Kidney (tissue), 14 donors: ENCODE data around the gene SORCS2. TPM values are rescaled to one million over a fixed set of nuclear protein-coding genes. Genes with fewer than 3 reads are reported as not detected.
A peak's percentile ranks its signal among the peaks of the same experiment; 100 is the strongest.

Experiments used
- DNase-seq, 5 donors: peaks; one replicate each; pipeline ENCODE4 v3.0.0-alpha.2; 2013 to 2020
- FAIRE-seq: peaks from 2 replicates; lab custom pipeline; 2012; peaks lifted over from hg19 to GRCh38; lab: Jason Lieb, UNC
- H3K27ac ChIP-seq, 2 donors: one replicate each; pipeline ENCODE4 v1.7.0; 2013; ENCODE audit warnings: low read depth in 2 of 2, low read length in 2 of 2, inconsistent platforms in 1 of 2
- H3K27me3 ChIP-seq: one replicate; pipeline ENCODE4 v1.7.1; 2013; ENCODE audit warnings: low read length, inconsistent platforms; ENCODE audit not compliant: control insufficient read depth, insufficient read depth
- H3K36me3 ChIP-seq, 3 donors: one replicate each; pipeline versions ENCODE4 v1.7.0 to v1.7.1; 2013; ENCODE audit warnings: low read length in 3 of 3, control low read depth in 1 of 3, inconsistent platforms in 1 of 3; ENCODE audit not compliant: insufficient read depth in 3 of 3, control insufficient read depth in 2 of 3
- H3K4me1 ChIP-seq, 3 donors: one replicate each; pipeline versions ENCODE4 v1.7.0 to v1.7.1; 2013; ENCODE audit warnings: low read length in 3 of 3, inconsistent platforms in 1 of 3, low read depth in 1 of 3; ENCODE audit not compliant: control insufficient read depth in 2 of 3, insufficient read depth in 2 of 3
- H3K4me3 ChIP-seq, 3 donors: one replicate each; pipeline versions ENCODE4 v1.7.0 to v1.8.1; 2013; ENCODE audit warnings: low read length in 3 of 3, control low read depth in 1 of 3, inconsistent platforms in 1 of 3
- H3K9ac ChIP-seq, 3 donors: one replicate each; pipeline versions ENCODE4 v1.7.0 to v1.7.1; 2013; ENCODE audit warnings: low read length in 3 of 3, control low read depth in 1 of 3, inconsistent platforms in 1 of 3
- H3K9me3 ChIP-seq, 3 donors: one replicate each; pipeline versions ENCODE4 v1.7.0 to v1.7.1; 2013; ENCODE audit warnings: low read length in 3 of 3, control low read depth in 1 of 3, inconsistent platforms in 1 of 3; ENCODE audit not compliant: control insufficient read depth in 2 of 3, insufficient read depth in 1 of 3
- CTCF ChIP-seq: IDR thresholded peaks from 3 replicates; pipeline ENCODE4 v1.5.1; 2012; ENCODE audit warnings: mild to moderate bottlenecking, moderate library complexity, borderline replicate concordance; ENCODE audit not compliant: insufficient read depth; ENCODE audit errors: extremely low read depth
- intact Hi-C: fragments of 100-400 bp; cut with DNase I; formaldehyde crosslinking; loops from one replicate; pipeline ENCODE4 v1.11.1; 2022
- polyA plus RNA-seq: library from polyadenylated mRNA; stranded (reverse); fragments of 350-450 nt; fragmentation: Illumina TruSeq; extraction: RNeasy Lipid Tissue Mini Kit (QIAGEN cat#74804); gene quantifications from one replicate; pipeline ENCODE4 v1.2.3, GENCODE V29; 2014; ENCODE audit warnings: low read depth, low replicate concordance; ENCODE audit not compliant: insufficient read depth
- total RNA-seq: library from RNA; stranded (reverse); fragmentation: NEBNext Ultra II Directional; extraction: Animal tissue kit (Norgen Biotek cat#: 25700); gene quantifications from one replicate; pipeline ENCODE4 v1.2.1, GENCODE V29; 2021
- donor health status: control.
- donor health status: control.
- donor health status: control.
- donor health status: control.
- donor health status: control.
- donor health status: DM: yes; HTN: yes; CAD: no.
- donor health status: Normal renal cell carcinoma (clear cell type).

The SORCS2 gene
- total and polyA plus RNA-seq, 2 donors from 2014 or later = 6.1 to 9.1 TPM

DNA sequence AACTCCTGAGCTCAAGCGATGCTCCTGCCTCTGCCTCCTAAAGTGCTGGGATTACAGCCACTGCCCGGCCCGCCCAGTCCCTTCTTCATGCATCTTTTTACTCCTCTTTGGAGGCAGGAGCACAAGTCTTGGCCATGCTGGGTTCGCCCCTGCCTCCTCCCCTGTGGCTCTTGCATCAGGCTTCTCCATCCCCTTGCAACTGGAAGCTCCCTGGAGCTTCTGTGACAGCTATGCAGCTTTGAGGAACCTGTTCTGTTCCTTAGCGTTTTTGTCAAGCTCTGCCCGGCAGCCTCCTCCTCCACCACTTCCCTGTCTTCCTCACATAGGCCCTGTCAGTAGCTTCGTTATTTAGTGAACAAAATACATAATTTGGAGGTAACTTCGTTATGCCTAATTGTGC lies 168.5 kb downstream of the SORCS2 start:
- FAIRE-seq (no peak), DNase-seq (peak in 1 of 5 donors; percentile 31)
- Histone ChIP-seq H3K4me1 (no peaks in the 10 kb centered on the region), H3K27ac (no peak overlapping the region), H3K4me3 (no peak overlapping the region), H3K36me3 (peaks cover 0 to 2% (median 0%) of the 10 kb centered on the region in 3 donors), H3K27me3 (no peaks in the 10 kb centered on the region), H3K9me3 (peaks cover 0 to 3% (median 0%) of the 10 kb centered on the region in 3 donors), H3K9ac (no peak overlapping the region)
- no peak for TF ChIP-seq CTCF
- intact Hi-C loops = no loop called here

GRCh38 chr4:7361280-7361895 lies 169.1 kb downstream of the SORCS2 start:
- Histone ChIP-seq H3K27me3 (no peaks in the 10 kb centered on the region), H3K4me3 (no peak overlapping the region), H3K27ac (no peak overlapping the region), H3K4me1 (no peaks in the 10 kb centered on the region), H3K36me3 (peaks cover 0 to 2% (median 0%) of the 10 kb centered on the region in 3 donors), H3K9ac (no peak overlapping the region), H3K9me3 (peaks cover 0 to 3% (median 0%) of the 10 kb centered on the region in 3 donors)
- intact Hi-C loops = no loop called here
- DNase-seq (peak in 2 of 5 donors; percentile 37 to 54), FAIRE-seq (no peak)
- TF ChIP-seq CTCF = no peak

GRCh38 chr4:7362341-7362740 lies 170.0 kb downstream of the SORCS2 start:
- no peak for TF ChIP-seq CTCF
- no peak overlapping the region for H3K27ac ChIP-seq
- intact Hi-C loops = no loop called here
- no peak overlapping the region for H3K9ac ChIP-seq
- H3K36me3 ChIP-seq = peaks cover 0 to 2% (median 0%) of the 10 kb centered on the region in 3 donors
- H3K4me3 ChIP-seq = no peak overlapping the region
- DNase-seq (no peak), FAIRE-seq (no peak)
- H3K9me3 ChIP-seq = peaks cover 0 to 3% (median 0%) of the 10 kb centered on the region in 3 donors
- no peaks in the 10 kb centered on the region for H3K27me3 ChIP-seq
- H3K4me1 ChIP-seq = no peaks in the 10 kb centered on the region
